K562 (cell line): ENCODE data around the gene HSPB1. TPM values are rescaled to one million over a fixed set of nuclear protein-coding genes. Genes with fewer than 3 reads are reported as not detected.

Experiments used
- ATAC-seq: fragments of 200-7000 bp; cut with Tn5 transposase; 3 replicates; pipeline ENCODE4 v1.9.1; 2020; ENCODE audit warnings: moderate library complexity
- BruUV-seq: library from RNA; stranded (reverse); fragments of 400-500 nt; replicated peaks from 2 replicates; lab custom pipeline; 2021; lab: Mats Ljungman, UMichigan
- CTCF ChIA-PET: fragments of 300-600 bp; formaldehyde crosslinking; extraction: SDS; loops from one replicate; lab custom pipeline; 2021; ENCODE audit warnings: low intra/inter-chr PET ratio; lab: Yijun Ruan, JAX
- POLR2A ChIA-PET: fragments of 300-600, 350-650 bp; sonication (Branson Sonifier 250); formaldehyde crosslinking; extraction: SDS; loops from one replicate; lab custom pipeline; 2021; ENCODE audit warnings: antibody characterized with exemption, inconsistent platforms; lab: Yijun Ruan, JAX
- DNase-seq, 4 experiments: peaks; one replicate each; pipeline versions ENCODE4 v3.0.0 to v3.0.0-alpha.2; 2011 to 2018; ENCODE audit warnings: low spot score in 3 of 4, mixed read lengths in 3 of 4; ENCODE audit errors: extremely low read depth in 1 of 4
- FAIRE-seq: peaks from 2 replicates; lab custom pipeline; 2011; peaks lifted over from hg19 to GRCh38; lab: Jason Lieb, UNC
- H2AFZ ChIP-seq: 2 replicates; pipeline ENCODE4 v1.6.0; 2011; ENCODE audit warnings: low read depth, low read length, control low read depth, inconsistent platforms
- H3K27ac ChIP-seq: fragments of 200-600 bp; 3 replicates; pipeline ENCODE4 v1.8.0; 2011; ENCODE audit warnings: low read depth, mild to moderate bottlenecking, control low read depth, inconsistent platforms, low read length, moderate library complexity, mixed read lengths; ENCODE audit errors: extremely low read depth
- H3K27me3 ChIP-seq, 2 experiments: fragments of 300-600 bp in 1 of 2; 2 replicates in 1 of 2; 3 replicates in 1 of 2; pipeline versions ENCODE4 v1.6.0 to v1.8.0; 2011; ENCODE audit warnings: inconsistent platforms in 2 of 2, low read length in 2 of 2, mild to moderate bottlenecking in 1 of 2, mixed read lengths in 1 of 2, moderate library complexity in 1 of 2; ENCODE audit not compliant: control insufficient read depth in 2 of 2, insufficient read depth in 2 of 2
- H3K36me3 ChIP-seq: fragments of 300-600 bp; 3 replicates; pipeline ENCODE4 v1.8.0; 2011; ENCODE audit warnings: mild to moderate bottlenecking, low read length, inconsistent platforms; ENCODE audit not compliant: control insufficient read depth, insufficient read depth
- H3K4me1 ChIP-seq, 2 experiments: fragments of 200-600 bp in 1 of 2; replicated peaks in 1 of 2; 2 replicates in 1 of 2; 3 replicates in 1 of 2; pipeline versions ENCODE4 v1.5.1 to v1.8.0; 2011; ENCODE audit warnings: inconsistent platforms in 2 of 2, low read length in 2 of 2, mild to moderate bottlenecking in 1 of 2, mixed read lengths in 1 of 2, moderate library complexity in 1 of 2; ENCODE audit not compliant: control insufficient read depth in 2 of 2, insufficient read depth in 2 of 2
- H3K4me2 ChIP-seq: 2 replicates; pipeline ENCODE4 v1.6.1; 2011; ENCODE audit warnings: low read length, control low read depth, inconsistent platforms, mixed read lengths; ENCODE audit not compliant: insufficient read depth
- H3K4me3 ChIP-seq: fragments of 200-600 bp; sonication (generic), shearing (Covaris generic); 2 replicates; pipeline ENCODE4 v1.5.1; 2016; ENCODE audit warnings: control low read depth, inconsistent platforms
- H3K79me2 ChIP-seq: fragments of 200-600 bp; 3 replicates; pipeline ENCODE4 v1.8.0; 2011; ENCODE audit warnings: low read length, inconsistent platforms; ENCODE audit not compliant: control insufficient read depth, insufficient read depth
- H3K9ac ChIP-seq, 2 experiments: 2 replicates each; pipeline versions ENCODE4 v1.6.0 to v1.6.1; 2011; ENCODE audit warnings: low read depth in 2 of 2, low read length in 2 of 2, control low read depth in 1 of 2, inconsistent platforms in 1 of 2, mild to moderate bottlenecking in 1 of 2, mixed read lengths in 1 of 2; ENCODE audit not compliant: insufficient read depth in 1 of 2
- H3K9me1 ChIP-seq: one replicate; pipeline ENCODE4 v1.6.0; 2011; ENCODE audit warnings: inconsistent platforms, mild to moderate bottlenecking, low read length, moderate library complexity; ENCODE audit not compliant: control insufficient read depth, insufficient read depth
- H3K9me3 ChIP-seq: replicated peaks from 2 replicates; pipeline ENCODE4 v1.5.1; 2011; ENCODE audit warnings: low read depth, low read length, inconsistent platforms; ENCODE audit not compliant: control insufficient read depth, insufficient read depth
- H4K20me1 ChIP-seq: replicated peaks from 2 replicates; pipeline ENCODE4 v1.6.1; 2011; ENCODE audit warnings: low read length, inconsistent platforms, mixed read lengths; ENCODE audit not compliant: control insufficient read depth, insufficient read depth
- ETV6 ChIP-seq, 3 experiments: fragments of 150-350 bp in 1 of 3; sonication (generic) in 1 of 3; formaldehyde crosslinking in 1 of 3; IDR thresholded peaks; 2 replicates each; pipeline versions ENCODE4 v1.6.1 to v1.8.0; 2014 to 2022; ENCODE audit warnings: borderline replicate concordance in 2 of 3, low read depth in 2 of 3, antibody characterized with exemption in 1 of 3, low read length in 1 of 3, mild to moderate bottlenecking in 1 of 3, missing genetic modification reagents in 1 of 3
- HDAC8 ChIP-seq: fragments of 450-650 bp; IDR thresholded peaks from 2 replicates; pipeline ENCODE4 v1.6.1; 2016; ENCODE audit warnings: mild to moderate bottlenecking, missing genetic modification characterization, moderate library complexity, missing compliant biosample characterization
- HNRNPK ChIP-seq: fragments of 200-400 bp; formaldehyde crosslinking; IDR thresholded peaks from one replicate; pipeline ENCODE4 v1.6.1; 2018; ENCODE audit warnings: mild to moderate bottlenecking, low read depth, low read length; ENCODE audit not compliant: poor library complexity, severe bottlenecking
- HSF4 ChIP-seq: fragments of 250-450 bp; sonication (Bioruptor Pico); IDR thresholded peaks from 2 replicates; pipeline ENCODE4 v2.1.2; 2022; ENCODE audit warnings: mild to moderate bottlenecking, moderate library complexity, borderline replicate concordance
- IFI16 ChIP-seq: fragments of 250-450 bp; sonication (Bioruptor Pico); IDR thresholded peaks from 2 replicates; pipeline ENCODE4 v2.1.2; 2022; ENCODE audit warnings: mild to moderate bottlenecking, inconsistent platforms
- KHSRP ChIP-seq: fragments of 450-650 bp; IDR thresholded peaks from 2 replicates; pipeline ENCODE4 v1.6.1; 2017
- POLR2A ChIP-seq: fragments of 450-650 bp; conservative IDR thresholded peaks from 2 replicates; pipeline ENCODE4 v1.6.1; 2016
- POLR2B ChIP-seq: fragments of 450-650 bp; IDR thresholded peaks from 2 replicates; pipeline ENCODE4 v1.6.1; 2018; ENCODE audit warnings: low read depth; ENCODE audit not compliant: partially characterized antibody
- SMAD1 ChIP-seq: fragments of 150-350 bp; IDR thresholded peaks from 2 replicates; pipeline ENCODE4 v1.6.1; 2014; ENCODE audit warnings: low read length, low read depth; ENCODE audit not compliant: partially characterized antibody
- SRF ChIP-seq, 2 experiments: fragments of 250-450, 450-650 bp in 1 of 2; sonication (Bioruptor Pico) in 1 of 2; sonication (generic) in 1 of 2; formaldehyde crosslinking; IDR thresholded peaks; 2 replicates each; pipeline versions ENCODE4 v1.5.0 to v1.5.1; 2020 to 2022; ENCODE audit warnings: mild to moderate bottlenecking in 1 of 2, missing genetic modification reagents in 1 of 2
- SUPT5H ChIP-seq: fragments of 450-650 bp; IDR thresholded peaks from 2 replicates; pipeline ENCODE4 v1.6.1; 2016
- ZEB2 ChIP-seq: fragments of 450-650 bp; IDR thresholded peaks from 2 replicates; pipeline ENCODE4 v1.6.1; 2016
- ZNF589 ChIP-seq: fragments of 200-800 bp; sonication (Bioruptor generic); IDR thresholded peaks from 2 replicates; pipeline ENCODE4 v1.6.1; 2016; ENCODE audit warnings: low read depth, missing genetic modification characterization, missing compliant biosample characterization
- WGBS: fragments of 100-300 bp; shearing (Covaris generic); methylation state at CpG from one replicate; pipeline ENCODE4 v1.1.6; 2016; ENCODE audit warnings: low coverage, mixed read lengths; ENCODE audit not compliant: insufficient coverage; ENCODE audit errors: missing lambda C conversion rate; 5-methylcytosine and 5-hydroxymethylcytosine counted together
- in situ Hi-C: fragments of 300-500 bp; cut with MboI; formaldehyde crosslinking; loops from 4 replicates; pipeline ENCODE4 v1.15.0; 2018; ENCODE audit warnings: inconsistent platforms, mixed read lengths
- intact Hi-C: fragments of 100-400 bp; cut with micrococcal nuclease; formaldehyde crosslinking; loops from 2 replicates; pipeline ENCODE4 v1.14.2; 2022
- polyA plus RNA-seq, 8 experiments: library from polyadenylated mRNA; depleted of rRNA in 4 of 8; stranded (reverse) in 5 of 8; unstranded in 3 of 8; fragments of >200 nt; fragmentation: Nextera tagmentation in 2 of 8; fragmentation: Illumina TruSeq in 1 of 8; extraction: Ambion mirVana in 2 of 8; extraction: Trizol in 1 of 8; gene quantifications; 2 replicates each; pipeline versions ENCODE4 v1.2.1 to v1.2.3, GENCODE V29; 2011 to 2014; ENCODE audit warnings: inconsistent platforms in 1 of 8, missing spikeins in 1 of 8
- total RNA-seq, 7 experiments: library from RNA; depleted of rRNA in 6 of 7; stranded (reverse); fragments of >200 nt in 6 of 7; fragmentation: Illumina TruSeq in 2 of 7; extraction: Trizol in 2 of 7; gene quantifications; 2 replicates each; pipeline versions ENCODE4 v1.2.1 to v1.2.3, GENCODE V29; 2011 to 2021; ENCODE audit warnings: low replicate concordance in 1 of 7
- TF ChIP-seq, protein P1 (sequence below): sonication (generic); formaldehyde crosslinking; IDR thresholded peaks from 2 replicates; pipeline ENCODE4 v1.8.0; 2022; ENCODE audit warnings: mild to moderate bottlenecking, low read depth, missing genetic modification reagents
- TF ChIP-seq, protein P2 (sequence below): fragments of 250-450 bp; sonication (Bioruptor Pico); IDR thresholded peaks from 2 replicates; pipeline ENCODE4 v1.4.0; 2020
- TF ChIP-seq, protein P3 (sequence below): fragments of 450-650 bp; formaldehyde crosslinking; IDR thresholded peaks from 2 replicates; pipeline ENCODE4 v1.4.0; 2022; ENCODE audit warnings: missing genetic modification characterization

HSPB1 gene
- total and polyA plus RNA-seq, 9 of the 15 experiments (the other 6 are each of a cell fraction or from before 2014, with no cell fraction given), result 27.1 to 522 (median 138) TPM

DNA sequence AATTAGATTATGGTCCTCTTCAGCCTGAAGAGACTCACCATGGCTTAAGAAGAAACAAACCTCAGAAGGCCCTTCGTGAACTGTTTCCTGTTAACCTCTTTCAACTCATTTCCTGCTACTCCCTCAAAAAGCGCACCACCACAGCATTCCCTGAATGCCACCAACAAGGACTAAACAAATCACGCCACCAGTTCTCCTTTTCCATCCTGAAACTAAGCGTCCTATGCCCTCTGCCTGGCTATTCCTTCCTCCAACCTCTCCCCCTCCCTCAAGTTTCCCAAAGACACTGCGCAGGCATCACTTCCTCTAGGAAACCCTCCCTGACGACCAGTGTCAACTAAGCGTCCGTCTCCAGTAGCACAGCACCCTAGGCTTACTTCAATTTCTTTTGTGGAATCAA is 44.3 kb downstream of the HSPB1 start:
- no peak overlapping the region for H3K4me3 ChIP-seq
- H3K4me2 ChIP-seq, result no peak overlapping the region
- H3K4me1 ChIP-seq, result peaks cover 0 to 11% of the 10 kb centered on the region in 2 experiments; a peak in 2 of 5 replicates
- DNase-seq, result no peak
- ChIA-PET CTCF (no interaction called here), POLR2A (no interaction called here)
- no peak for ATAC-seq
- in situ Hi-C loops, result no loop called here
- peaks cover 97% of the 10 kb centered on the region for H3K36me3 ChIP-seq
- no peak for FAIRE-seq
- H3K9ac ChIP-seq, result peak overlapping the region in 1 of 2 experiments; percentile 14; a peak in 1 of 4 replicates
- H2AFZ ChIP-seq, result no peak overlapping the region
- no peak overlapping the region; the same call in 2 of the 3 replicates for H3K27ac ChIP-seq
- H3K9me3 ChIP-seq, result no peaks in the 10 kb centered on the region
- peaks cover 99% of the 10 kb centered on the region for H3K79me2 ChIP-seq
- H3K9me1 ChIP-seq, result no peaks in the 10 kb centered on the region
- intact Hi-C loops, result no loop called here
- peaks cover 37% of the 10 kb centered on the region for H4K20me1 ChIP-seq
- H3K27me3 ChIP-seq, result no peaks in the 10 kb centered on the region
- no TSS peak for BruUV-seq
- 95% methylated on average over 8 of the region's 8 CpGs for WGBS
- TF ChIP-seq HSF4 (CRISPR knock-in tag) (no peak), HNRNPK (no peak), ZEB2 (no peak), SMAD1 (no peak), HDAC8 (tag) (no peak), ZNF589 (no peak), ETV6 (IDR thresholded peaks at IDR 0.05; ENCODE audit: borderline replicate concordance in 1 of 2, low read depth in 2 of 2, low read length in 1 of 2) (no peak), ETV6 (CRISPR knock-in tag; IDR thresholded peaks at IDR 0.05; ENCODE audit: borderline replicate concordance) (no peak), POLR2B (peak; percentile 16), KHSRP (no peak), IFI16 (no peak), SUPT5H (peak; percentile 23; the same call in 1 of the 2 replicates), SRF (CRISPR knock-in tag; IDR thresholded peaks at IDR 0.05) (no peak), POLR2A (peak; percentile 17; the same call in 1 of the 2 replicates)
- TF ChIP-seq, protein P1, sequence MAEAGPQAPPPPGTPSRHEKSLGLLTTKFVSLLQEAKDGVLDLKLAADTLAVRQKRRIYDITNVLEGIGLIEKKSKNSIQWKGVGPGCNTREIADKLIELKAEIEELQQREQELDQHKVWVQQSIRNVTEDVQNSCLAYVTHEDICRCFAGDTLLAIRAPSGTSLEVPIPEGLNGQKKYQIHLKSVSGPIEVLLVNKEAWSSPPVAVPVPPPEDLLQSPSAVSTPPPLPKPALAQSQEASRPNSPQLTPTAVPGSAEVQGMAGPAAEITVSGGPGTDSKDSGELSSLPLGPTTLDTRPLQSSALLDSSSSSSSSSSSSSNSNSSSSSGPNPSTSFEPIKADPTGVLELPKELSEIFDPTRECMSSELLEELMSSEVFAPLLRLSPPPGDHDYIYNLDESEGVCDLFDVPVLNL, result no peak
- TF ChIP-seq, protein P2, sequence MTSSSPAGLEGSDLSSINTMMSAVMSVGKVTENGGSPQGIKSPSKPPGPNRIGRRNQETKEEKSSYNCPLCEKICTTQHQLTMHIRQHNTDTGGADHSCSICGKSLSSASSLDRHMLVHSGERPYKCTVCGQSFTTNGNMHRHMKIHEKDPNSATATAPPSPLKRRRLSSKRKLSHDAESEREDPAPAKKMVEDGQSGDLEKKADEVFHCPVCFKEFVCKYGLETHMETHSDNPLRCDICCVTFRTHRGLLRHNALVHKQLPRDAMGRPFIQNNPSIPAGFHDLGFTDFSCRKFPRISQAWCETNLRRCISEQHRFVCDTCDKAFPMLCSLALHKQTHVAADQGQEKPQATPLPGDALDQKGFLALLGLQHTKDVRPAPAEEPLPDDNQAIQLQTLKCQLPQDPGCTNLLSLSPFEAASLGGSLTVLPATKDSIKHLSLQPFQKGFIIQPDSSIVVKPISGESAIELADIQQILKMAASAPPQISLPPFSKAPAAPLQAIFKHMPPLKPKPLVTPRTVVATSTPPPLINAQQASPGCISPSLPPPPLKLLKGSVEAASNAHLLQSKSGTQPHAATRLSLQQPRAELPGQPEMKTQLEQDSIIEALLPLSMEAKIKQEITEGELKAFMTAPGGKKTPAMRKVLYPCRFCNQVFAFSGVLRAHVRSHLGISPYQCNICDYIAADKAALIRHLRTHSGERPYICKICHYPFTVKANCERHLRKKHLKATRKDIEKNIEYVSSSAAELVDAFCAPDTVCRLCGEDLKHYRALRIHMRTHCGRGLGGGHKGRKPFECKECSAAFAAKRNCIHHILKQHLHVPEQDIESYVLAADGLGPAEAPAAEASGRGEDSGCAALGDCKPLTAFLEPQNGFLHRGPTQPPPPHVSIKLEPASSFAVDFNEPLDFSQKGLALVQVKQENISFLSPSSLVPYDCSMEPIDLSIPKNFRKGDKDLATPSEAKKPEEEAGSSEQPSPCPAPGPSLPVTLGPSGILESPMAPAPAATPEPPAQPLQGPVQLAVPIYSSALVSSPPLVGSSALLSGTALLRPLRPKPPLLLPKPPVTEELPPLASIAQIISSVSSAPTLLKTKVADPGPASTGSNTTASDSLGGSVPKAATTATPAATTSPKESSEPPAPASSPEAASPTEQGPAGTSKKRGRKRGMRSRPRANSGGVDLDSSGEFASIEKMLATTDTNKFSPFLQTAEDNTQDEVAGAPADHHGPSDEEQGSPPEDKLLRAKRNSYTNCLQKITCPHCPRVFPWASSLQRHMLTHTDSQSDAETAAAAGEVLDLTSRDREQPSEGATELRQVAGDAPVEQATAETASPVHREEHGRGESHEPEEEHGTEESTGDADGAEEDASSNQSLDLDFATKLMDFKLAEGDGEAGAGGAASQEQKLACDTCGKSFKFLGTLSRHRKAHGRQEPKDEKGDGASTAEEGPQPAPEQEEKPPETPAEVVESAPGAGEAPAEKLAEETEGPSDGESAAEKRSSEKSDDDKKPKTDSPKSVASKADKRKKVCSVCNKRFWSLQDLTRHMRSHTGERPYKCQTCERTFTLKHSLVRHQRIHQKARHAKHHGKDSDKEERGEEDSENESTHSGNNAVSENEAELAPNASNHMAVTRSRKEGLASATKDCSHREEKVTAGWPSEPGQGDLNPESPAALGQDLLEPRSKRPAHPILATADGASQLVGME (CRISPR knock-in tag), result no peak
- TF ChIP-seq, protein P3, sequence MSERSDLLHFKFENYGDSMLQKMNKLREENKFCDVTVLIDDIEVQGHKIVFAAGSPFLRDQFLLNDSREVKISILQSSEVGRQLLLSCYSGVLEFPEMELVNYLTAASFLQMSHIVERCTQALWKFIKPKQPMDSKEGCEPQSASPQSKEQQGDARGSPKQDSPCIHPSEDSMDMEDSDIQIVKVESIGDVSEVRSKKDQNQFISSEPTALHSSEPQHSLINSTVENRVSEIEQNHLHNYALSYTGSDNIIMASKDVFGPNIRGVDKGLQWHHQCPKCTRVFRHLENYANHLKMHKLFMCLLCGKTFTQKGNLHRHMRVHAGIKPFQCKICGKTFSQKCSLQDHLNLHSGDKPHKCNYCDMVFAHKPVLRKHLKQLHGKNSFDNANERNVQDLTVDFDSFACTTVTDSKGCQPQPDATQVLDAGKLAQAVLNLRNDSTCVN (CRISPR knock-in tag), result no peak
